Right lobe of liver (tissue), 6 donors: ENCODE results near the gene SUSD1. TPM values are rescaled to one million over a fixed set of nuclear protein-coding genes. Genes with fewer than 3 reads are reported as not detected.

ENCODE experiments used
- ATAC-seq, 4 donors: fragments of 200-7000 bp; cut with Tn5 transposase; one replicate each; pipeline ENCODE4 v1.9.1; 2020; ENCODE audit warnings: mild to moderate bottlenecking in 4 of 4, moderate library complexity in 4 of 4
- DNase-seq, 3 donors: peaks; one replicate each; pipeline ENCODE4 v3.0.0-alpha.2; 2020
- H3K27ac ChIP-seq, 3 donors: fragments of 200-600 bp; one replicate each; pipeline ENCODE4 v1.8.0; 2022
- H3K27me3 ChIP-seq, 2 donors: fragments of 200-600 bp; one replicate each; pipeline ENCODE4 v1.8.0; 2022
- H3K36me3 ChIP-seq, 4 donors: fragments of 200-600 bp; sonication (generic) in 1 of 4; one replicate each; pipeline versions ENCODE4 v1.5.1 to v1.8.0; 2017 to 2022; ENCODE audit warnings: control low read depth in 1 of 4
- H3K4me1 ChIP-seq, 4 donors: fragments of 200-600 bp; sonication (generic) in 1 of 4; one replicate each; pipeline versions ENCODE4 v1.5.1 to v1.8.0; 2017 to 2022; ENCODE audit warnings: control low read depth in 1 of 4
- H3K4me3 ChIP-seq, 3 donors: fragments of 200-600 bp; one replicate each; pipeline ENCODE4 v1.8.0; 2022
- H3K9me3 ChIP-seq, 4 donors: fragments of 200-600 bp; sonication (generic) in 1 of 4; one replicate each; pipeline versions ENCODE4 v1.5.1 to v1.8.0; 2017 to 2022; ENCODE audit warnings: control low read depth in 1 of 4
- CTCF ChIP-seq, 4 donors: fragments of 200-600 bp in 3 of 4; fragments of 450-650 bp in 1 of 4; IDR thresholded peaks; one replicate each; pipeline versions ENCODE4 v1.5.1 to v1.8.0; 2016 to 2022; ENCODE audit warnings: antibody characterized with exemption in 4 of 4, mild to moderate bottlenecking in 2 of 4
- POLR2A ChIP-seq: fragments of 450-650 bp; IDR thresholded peaks from one replicate; pipeline ENCODE4 v1.6.1; 2017; ENCODE audit warnings: antibody characterized with exemption, mild to moderate bottlenecking
- WGBS: methylation state at CpG from one replicate; pipeline ENCODE4 v1.1.6; 2018; ENCODE audit warnings: low coverage, low lambda C conversion rate; ENCODE audit not compliant: insufficient coverage; ENCODE audit errors: missing lambda C conversion rate; 5-methylcytosine and 5-hydroxymethylcytosine counted together
- intact Hi-C, 2 donors: fragments of 100-400 bp; cut with DNase I; formaldehyde crosslinking; loops; one replicate each; pipeline versions ENCODE4 v1.11.2 to v1.14.1; 2022
- total RNA-seq, 6 experiments: library from RNA; depleted of rRNA in 2 of 6; stranded (reverse); fragments of >200 nt in 2 of 6; fragmentation: NEBNext Ultra II Directional in 3 of 6; extraction: Animal tissue kit (Norgen Biotek cat#: 25700) in 3 of 6; gene quantifications; one replicate each; pipeline versions ENCODE4 v1.1.0 to v1.2.4, GENCODE V29; 2016 to 2023
- donor health status: DM: no; HTN: yes; CAD: no.
- donor health status: DM: no; HTN: no; CAD: no.
- donor health status: DM: no; HTN: no; CAD: no.
- donor health status: DM: no; HTN: yes; CAD: no.
- donor health status: DM: no; HTN: yes; CAD: no.

Gene SUSD1
- total RNA-seq, 6 experiments from 2014 or later: 2.7 to 7.2 (median 3.9) TPM

GRCh38 chr9:112049811-112050516 is 125.1 kb downstream of the SUSD1 start:
- 56% methylated on average over 3 of the region's 4 CpGs for WGBS
- Histone ChIP-seq H3K27ac (peak overlapping the region; percentile 27 to 59 (median 44)), H3K9me3 (no peaks in the 10 kb centered on the region), H3K36me3 (no peaks in the 10 kb centered on the region), H3K4me1 (peaks cover 0 to 22% (median 10%) of the 10 kb centered on the region in 4 donors), H3K4me3 (no peak overlapping the region), H3K27me3 (no peaks in the 10 kb centered on the region)
- ATAC-seq: peak in 1 of 4 donors; percentile 13
- intact Hi-C loops: no loop called here
- DNase-seq: no peak
- TF ChIP-seq POLR2A (no peak), CTCF (IDR thresholded peaks at IDR 0.05) (no peak)

GRCh38 chr9:112048924-112049691 is 126.0 kb downstream of the SUSD1 start:
- Histone ChIP-seq H3K36me3 (no peaks in the 10 kb centered on the region), H3K27me3 (no peaks in the 10 kb centered on the region), H3K4me1 (peaks cover 0 to 22% (median 10%) of the 10 kb centered on the region in 4 donors), H3K9me3 (no peaks in the 10 kb centered on the region), H3K4me3 (no peak overlapping the region), H3K27ac (peak overlapping the region in 1 of 3 donors; percentile 19)
- ATAC-seq: peak; percentile 25 to 51 (median 35)
- TF ChIP-seq CTCF (IDR thresholded peaks at IDR 0.05) (no peak), POLR2A (no peak)
- intact Hi-C loops: no loop called here
- 42% methylated on average over 11 of the region's 11 CpGs for WGBS
- DNase-seq: no peak

- ATAC-seq: no peak
- Histone ChIP-seq H3K27me3 (no peaks in the 10 kb centered on the region), H3K4me1 (peaks cover 0 to 22% (median 10%) of the 10 kb centered on the region in 4 donors), H3K36me3 (no peaks in the 10 kb centered on the region), H3K27ac (no peak overlapping the region), H3K4me3 (no peak overlapping the region), H3K9me3 (no peaks in the 10 kb centered on the region)
- no peak for DNase-seq
- intact Hi-C loops: no loop called here
- TF ChIP-seq POLR2A (no peak), CTCF (IDR thresholded peaks at IDR 0.05) (no peak)
These were observed 127.5 kb downstream of the SUSD1 start for GRCh38 chr9:112047538-112048066.

GRCh38 chr9:112046181-112046580 is 128.9 kb downstream of the SUSD1 start:
- TF ChIP-seq CTCF (IDR thresholded peaks at IDR 0.05) (no peak), POLR2A (no peak)
- intact Hi-C loops: no loop called here
- Histone ChIP-seq H3K4me1 (peaks cover 0 to 22% (median 10%) of the 10 kb centered on the region in 4 donors), H3K27me3 (no peaks in the 10 kb centered on the region), H3K4me3 (no peak overlapping the region), H3K36me3 (no peaks in the 10 kb centered on the region), H3K9me3 (no peaks in the 10 kb centered on the region), H3K27ac (no peak overlapping the region)
- ATAC-seq (no peak), DNase-seq (no peak)
